ENCODE results near the gene LAS1L. TPM values are rescaled to one million over a fixed set of nuclear protein-coding genes. Genes with fewer than 3 reads are reported as not detected.

LAS1L gene
- total and polyA plus RNA-seq, 2 donors (not counting 3 experiments of a cell fraction or from before 2014, with no cell fraction given), result 22.9 to 34.2 TPM

DNA sequence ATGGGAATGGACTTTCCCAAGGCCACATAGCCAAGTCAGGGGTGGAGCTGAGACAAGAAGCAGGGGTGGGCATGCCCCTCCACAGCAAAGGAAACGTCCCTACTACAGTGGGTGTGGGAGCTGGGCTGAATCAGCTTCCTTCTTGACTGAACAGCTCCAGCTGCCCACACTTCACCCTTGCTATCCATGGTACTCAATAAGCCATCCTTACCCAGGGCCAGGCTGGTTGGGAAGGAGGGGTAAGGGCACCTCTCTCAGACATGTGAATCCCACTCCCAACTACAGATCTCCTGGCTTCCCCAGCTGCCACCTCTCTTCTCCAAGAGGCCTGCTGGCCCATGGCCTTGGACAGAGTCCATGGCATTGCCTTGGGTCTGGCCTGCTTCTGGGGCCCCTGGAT is 21.0 kb downstream of the LAS1L start:
- FAIRE-seq (no peak), DNase-seq (ENCODE audit: low read depth, low spot score) (no peak)
- H3K4me2 ChIP-seq (ENCODE audit: insufficient read depth, low read length), result no peak overlapping the region
- no peaks in the 10 kb centered on the region for H3K9me3 ChIP-seq (replicated peaks; ENCODE audit: control insufficient read depth, insufficient read depth, low read length)
- ChIA-PET POLR2A (no interaction called here), CTCF (interaction anchor here (1.1 kb wide), 1 partner anchor 15 kb away, joined by 4 read pairs; no protein-coding TSS in a partner anchor)
- no TSS peak for BruUV-seq (replicated peaks)
- no peak overlapping the region for H3K27ac ChIP-seq (ENCODE audit: insufficient read depth, low read depth, low read length)
- H3K9me1 ChIP-seq (replicated peaks; ENCODE audit: control insufficient read depth, extremely low read depth, insufficient read depth, low read length), result no peaks in the 10 kb centered on the region
- H3K4me1 ChIP-seq (ENCODE audit: control insufficient read depth, extremely low read depth, insufficient read depth, low read length), result peaks cover 6% of the 10 kb centered on the region
- no peaks in the 10 kb centered on the region for H3K27me3 ChIP-seq (ENCODE audit: control insufficient read depth in 2 of 2, insufficient read depth in 2 of 2, low read length in 2 of 2)
- dilution Hi-C loops (cut with MboI; ENCODE audit: extremely low pct_ligation_motif_present, low sequenced_read_pairs) (no loop called here), intact Hi-C loops (cut with micrococcal nuclease) (no loop called here)
- no peaks in the 10 kb centered on the region for H4K20me1 ChIP-seq (replicated peaks; ENCODE audit: control insufficient read depth, extremely low read depth, insufficient read depth, low read length)
- H3K79me2 ChIP-seq (ENCODE audit: control insufficient read depth, insufficient read depth, low read length), result no peaks in the 10 kb centered on the region
- TF ChIP-seq GATA2 (IDR thresholded peaks at IDR 0.05; ENCODE audit: insufficient read depth, insufficient read length, low read depth, low read length), result no peak
- no peak for TF ChIP-seq JUN (IDR thresholded peaks at IDR 0.05; ENCODE audit: borderline replicate concordance, insufficient read depth, insufficient read length, low read depth)
- no peak for TF ChIP-seq POLR2A (IDR thresholded peaks at IDR 0.05; ENCODE audit: low read depth, low read length)
- no peak for TF ChIP-seq FOS (IDR thresholded peaks at IDR 0.05; ENCODE audit: borderline replicate concordance, insufficient read depth, low read length)
- TF ChIP-seq, protein P1, sequence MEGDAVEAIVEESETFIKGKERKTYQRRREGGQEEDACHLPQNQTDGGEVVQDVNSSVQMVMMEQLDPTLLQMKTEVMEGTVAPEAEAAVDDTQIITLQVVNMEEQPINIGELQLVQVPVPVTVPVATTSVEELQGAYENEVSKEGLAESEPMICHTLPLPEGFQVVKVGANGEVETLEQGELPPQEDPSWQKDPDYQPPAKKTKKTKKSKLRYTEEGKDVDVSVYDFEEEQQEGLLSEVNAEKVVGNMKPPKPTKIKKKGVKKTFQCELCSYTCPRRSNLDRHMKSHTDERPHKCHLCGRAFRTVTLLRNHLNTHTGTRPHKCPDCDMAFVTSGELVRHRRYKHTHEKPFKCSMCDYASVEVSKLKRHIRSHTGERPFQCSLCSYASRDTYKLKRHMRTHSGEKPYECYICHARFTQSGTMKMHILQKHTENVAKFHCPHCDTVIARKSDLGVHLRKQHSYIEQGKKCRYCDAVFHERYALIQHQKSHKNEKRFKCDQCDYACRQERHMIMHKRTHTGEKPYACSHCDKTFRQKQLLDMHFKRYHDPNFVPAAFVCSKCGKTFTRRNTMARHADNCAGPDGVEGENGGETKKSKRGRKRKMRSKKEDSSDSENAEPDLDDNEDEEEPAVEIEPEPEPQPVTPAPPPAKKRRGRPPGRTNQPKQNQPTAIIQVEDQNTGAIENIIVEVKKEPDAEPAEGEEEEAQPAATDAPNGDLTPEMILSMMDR (IDR thresholded peaks at IDR 0.05; ENCODE audit: extremely low read depth in 1 of 2, insufficient read depth in 1 of 2, low read depth in 1 of 2, low read length in 2 of 2), result no peak
- no peak for TF ChIP-seq EZH2 (IDR thresholded peaks at IDR 0.05; ENCODE audit: borderline replicate concordance, low read depth, low read length, severe bottlenecking)
- no peak for TF ChIP-seq POLR2AphosphoS5 (IDR thresholded peaks at IDR 0.05; ENCODE audit: insufficient read depth, low read depth, low read length)
- TF ChIP-seq, protein P2, sequence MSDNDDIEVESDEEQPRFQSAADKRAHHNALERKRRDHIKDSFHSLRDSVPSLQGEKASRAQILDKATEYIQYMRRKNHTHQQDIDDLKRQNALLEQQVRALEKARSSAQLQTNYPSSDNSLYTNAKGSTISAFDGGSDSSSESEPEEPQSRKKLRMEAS (IDR thresholded peaks at IDR 0.05; ENCODE audit: insufficient read depth, insufficient read length), result no peak
- TF ChIP-seq MYC (IDR thresholded peaks at IDR 0.05; ENCODE audit: low read depth, low read length), result no peak
- H2AFZ ChIP-seq (ENCODE audit: low read depth, low read length), result no peak overlapping the region
- no peak overlapping the region for H3K9ac ChIP-seq (replicated peaks; ENCODE audit: extremely low read depth, insufficient read depth, low read length)
- H3K36me3 ChIP-seq (ENCODE audit: control insufficient read depth in 2 of 2, extremely low read depth in 1 of 2, insufficient read depth in 2 of 2, low read length in 2 of 2), result peaks cover 0 to 7% of the 10 kb centered on the region in 2 experiments
- H3K4me3 ChIP-seq (replicated peaks in 1 of 3; ENCODE audit: insufficient read depth in 1 of 3, low read depth in 1 of 3, low read length in 3 of 3), result no peak overlapping the region

Data from endothelial cell of umbilical vein (primary cell).